Smooth muscle cell of the coronary artery (primary cell): ENCODE data around the gene RAB11FIP3. TPM values are rescaled to one million over a fixed set of nuclear protein-coding genes. Genes with fewer than 3 reads are reported as not detected.

Experiments used
- total RNA-seq: library from RNA; depleted of rRNA; stranded (reverse); fragments of >200 nt; gene quantifications from 2 replicates; pipeline ENCODE4 v1.2.3, GENCODE V29; 2014; ENCODE audit warnings: low replicate concordance

Gene RAB11FIP3
- total RNA-seq, result 12.7 and 21.5 TPM in 2 replicates

GRCh38 chr16:425082-425718 lies at the start of gene RAB11FIP3:
Gene RAB11FIP3, plus strand, starts transcription at chr16:425649. Its CDS starts 358 bp downstream, at chr16:426007.

DNA sequence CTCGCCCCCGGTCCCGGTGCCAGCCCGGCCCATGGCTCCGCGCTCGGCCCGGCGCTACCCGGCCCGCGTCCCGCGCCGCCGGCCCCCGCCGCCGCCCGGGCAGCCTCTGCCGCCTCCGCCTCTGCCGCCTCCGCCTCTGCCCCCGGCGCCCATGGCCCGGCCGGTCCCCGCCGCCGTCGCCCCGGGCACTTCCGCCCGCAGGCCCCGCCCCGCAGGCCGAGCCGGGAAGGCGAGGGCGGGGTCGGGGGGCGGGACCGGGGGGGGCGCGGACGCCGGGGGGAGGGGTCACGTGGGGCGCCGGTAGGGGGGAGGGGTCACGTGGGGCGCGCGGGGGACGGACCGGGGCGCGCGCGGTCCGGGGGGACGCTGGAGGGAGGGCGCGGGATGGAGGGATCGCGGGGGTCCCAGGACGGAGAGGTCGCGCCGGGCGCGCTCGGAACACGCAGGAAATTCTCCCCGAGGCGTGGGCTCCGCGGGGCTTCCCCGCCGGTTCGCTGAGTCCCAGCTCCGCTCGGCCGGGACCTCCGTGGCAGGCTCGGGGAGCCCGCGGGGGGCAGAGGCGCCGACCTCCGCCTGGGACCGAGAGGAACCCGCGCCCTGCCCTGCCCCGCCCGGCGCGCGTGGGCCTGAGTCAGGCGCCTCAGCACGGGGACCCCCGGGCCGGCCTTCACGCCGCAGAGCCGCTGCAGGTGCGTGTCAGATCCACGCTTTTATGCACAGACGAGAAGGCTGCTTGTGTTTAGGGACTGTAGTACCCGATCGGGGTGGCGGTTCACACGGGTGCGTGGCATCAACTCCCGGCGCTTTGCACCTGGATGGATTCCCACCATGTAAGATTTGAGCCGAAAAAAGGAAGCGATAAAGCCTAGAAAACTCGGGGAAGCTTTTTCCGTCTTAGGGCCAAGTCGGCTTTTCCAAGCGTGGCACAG lies 43.4 kb upstream of the RAB11FIP3 start, which contains the start of gene PGAP6:
PGAP6 (minus strand) TSS at position 190 of the 929 bp plus-strand sequence; CDS start at position 33, 157 bp downstream.

DNA sequence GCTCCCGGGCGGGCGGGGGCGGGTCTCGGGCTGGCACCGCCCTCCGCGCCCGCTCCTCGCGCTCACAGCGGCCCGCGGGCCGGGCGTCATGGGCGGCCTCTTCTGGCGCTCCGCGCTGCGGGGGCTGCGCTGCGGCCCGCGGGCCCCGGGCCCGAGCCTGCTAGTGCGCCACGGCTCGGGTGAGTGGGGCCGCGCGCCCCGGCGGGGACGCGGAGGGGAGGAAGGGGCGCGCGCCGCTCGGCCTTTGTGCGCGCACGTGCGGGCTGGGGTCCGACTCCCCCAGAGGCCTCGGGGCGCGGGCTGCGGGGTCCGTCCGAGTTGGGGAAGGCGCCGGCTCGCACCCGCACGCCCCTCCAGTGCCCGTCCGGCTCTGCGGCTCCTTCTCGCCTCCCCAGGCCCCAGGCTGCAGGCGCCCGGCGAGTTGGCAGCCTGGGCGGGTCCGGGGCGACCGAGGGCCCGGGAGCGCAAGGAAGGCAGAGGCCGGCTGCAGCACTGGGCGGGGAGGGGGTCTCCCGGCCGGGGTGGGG lies 28.3 kb upstream of the RAB11FIP3 start, which contains the start of gene NME4:
NME4 (plus strand) TSS at position 65 of the 527 bp plus-strand sequence; CDS start at position 89, 24 bp downstream.

DNA sequence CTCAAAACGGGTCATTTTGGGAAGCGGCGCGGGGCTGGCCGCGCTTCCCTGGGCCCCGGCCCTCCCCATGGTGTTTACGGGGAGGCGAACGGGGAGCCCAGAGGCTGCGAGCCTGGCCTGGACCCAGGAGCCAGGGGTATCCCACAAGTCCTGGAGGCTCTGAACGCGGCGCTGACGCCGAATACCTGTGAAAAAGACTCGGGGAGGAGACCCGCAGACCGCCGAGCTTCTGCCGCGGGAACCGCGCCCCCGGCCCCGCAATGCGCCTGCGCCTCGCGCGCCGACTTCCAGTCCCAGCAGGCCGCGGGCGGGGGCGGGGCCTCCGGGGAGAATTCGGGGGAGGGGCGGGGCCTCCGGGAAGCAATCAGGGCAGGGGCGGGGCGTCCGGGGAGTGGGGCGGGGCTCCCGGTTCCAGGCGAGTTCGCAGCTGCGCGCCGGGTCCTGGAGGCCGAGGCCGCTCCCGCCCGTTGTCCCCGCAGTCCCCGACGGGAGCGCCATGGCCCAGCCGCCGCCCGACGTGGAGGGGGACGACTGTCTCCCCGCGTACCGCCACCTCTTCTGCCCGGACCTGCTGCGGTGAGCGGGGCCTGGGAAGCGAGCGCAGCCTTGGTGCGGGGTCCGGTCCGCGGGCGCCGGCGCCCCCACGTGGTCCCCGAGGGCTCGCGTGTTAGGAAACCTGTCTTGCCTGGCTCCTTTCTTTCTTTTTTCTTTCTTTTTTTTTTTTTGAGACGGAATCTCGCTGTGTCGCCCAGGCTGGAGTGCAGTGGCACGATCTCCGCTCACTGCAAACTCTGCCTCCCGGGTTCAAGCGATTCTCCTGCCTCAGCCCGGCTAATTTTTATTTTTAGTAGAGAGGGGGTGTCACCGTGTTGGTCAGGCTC lies 23.7 kb upstream of the RAB11FIP3 start, which contains the start of gene DECR2:
DECR2 (plus strand) TSS at position 418 of the 881 bp plus-strand sequence; CDS start at position 497, 79 bp downstream.

DNA sequence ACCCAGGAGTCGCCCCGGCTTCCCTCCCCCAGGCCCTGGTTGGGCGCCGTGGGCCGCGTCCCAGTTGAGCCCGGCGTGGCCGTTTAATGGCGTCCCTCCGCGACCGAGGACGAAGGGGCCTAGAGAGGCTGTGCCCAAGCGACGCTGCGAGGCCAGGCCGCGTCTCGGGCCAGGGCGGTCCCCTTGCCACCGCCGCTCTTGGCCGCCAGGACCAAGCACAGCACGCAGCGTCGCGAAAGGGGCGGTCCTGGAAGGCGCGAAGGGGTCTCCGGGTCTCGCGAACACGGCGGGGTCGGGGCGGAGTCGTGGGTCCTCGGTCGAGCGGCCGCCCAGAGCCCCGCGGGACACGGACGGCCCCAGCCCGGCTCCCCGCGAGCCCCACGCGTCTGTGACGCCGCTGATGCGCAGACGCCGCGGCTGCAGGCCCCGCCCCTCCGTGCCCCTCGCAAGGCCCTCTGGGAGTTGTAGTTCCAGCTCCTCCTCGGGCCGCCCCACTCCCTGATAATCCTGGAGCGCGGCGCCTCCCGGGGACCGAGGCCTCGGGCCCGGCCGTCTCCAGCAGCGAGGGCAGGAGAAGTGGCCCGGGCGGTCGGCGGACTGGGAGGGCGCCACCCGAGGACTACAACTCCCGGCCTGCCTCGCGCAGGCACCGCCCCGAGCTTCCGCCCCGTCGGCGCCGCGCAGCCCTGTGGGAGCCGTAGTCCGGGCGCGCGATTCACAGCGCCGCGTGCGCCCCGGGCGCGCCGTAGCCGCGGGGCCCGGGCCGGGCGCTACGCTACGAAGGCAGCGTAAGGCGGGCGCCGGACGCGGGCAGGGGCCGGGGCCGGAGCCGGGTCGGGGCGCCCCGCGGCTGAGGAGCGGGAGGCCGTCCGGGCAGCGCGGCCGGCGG lies 101.8 kb downstream of the RAB11FIP3 start, which contains the start of gene CAPN15:
CAPN15 (plus strand) TSS at position 698 of the 889 bp plus-strand sequence. CDS start 19,127 bp downstream, outside the sequence.

GRCh38 chr16:560204-560700 lies 134.8 kb downstream of the RAB11FIP3 start, which contains the start of gene PRR35:
Gene PRR35, plus strand, starts transcription at chr16:560394. Its CDS starts 2,901 bp downstream, at chr16:563295.

DNA sequence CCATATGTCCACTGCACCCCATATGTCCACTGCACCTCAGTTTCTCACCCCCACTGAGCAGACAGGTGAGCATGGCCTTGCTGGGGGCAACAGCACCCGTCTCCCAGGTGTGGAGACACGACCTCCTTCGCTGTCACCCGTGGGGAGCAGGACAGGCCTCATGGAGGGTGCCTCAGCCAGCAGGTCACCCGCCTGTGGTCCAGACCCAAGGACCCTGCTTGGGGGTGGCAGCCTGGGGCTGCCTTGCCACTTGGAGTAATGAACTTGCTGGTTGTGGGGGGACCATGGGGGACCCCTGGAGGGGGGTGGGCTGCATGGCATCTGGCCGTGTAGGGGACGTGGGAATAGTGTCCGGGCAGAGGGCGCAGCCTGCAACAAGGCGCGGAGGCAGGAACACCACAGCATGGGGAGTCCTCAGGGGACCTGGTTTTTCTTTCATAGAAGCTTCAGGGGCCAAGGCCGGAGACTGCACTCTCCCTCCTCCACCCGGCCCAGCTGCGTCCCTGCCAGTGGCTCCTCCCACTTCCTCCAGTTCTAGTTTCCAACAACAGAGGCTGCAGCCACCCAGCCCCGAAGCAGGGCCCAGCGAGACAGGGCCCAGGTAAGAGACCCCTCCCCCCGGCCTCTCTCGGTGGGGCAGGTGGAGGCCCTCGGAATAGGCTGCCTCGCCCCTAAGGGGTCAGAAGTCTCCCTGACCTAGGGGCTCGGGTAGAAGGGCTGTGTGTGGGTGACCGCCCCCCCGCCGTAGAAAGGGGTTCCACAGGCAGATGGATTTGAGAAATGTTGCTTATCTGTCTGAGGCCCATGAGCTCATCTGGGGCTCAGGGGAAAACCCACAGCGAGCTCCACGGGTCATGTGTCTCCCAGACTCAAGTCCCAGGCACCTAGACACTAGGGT lies 141.3 kb downstream of the RAB11FIP3 start, which contains the start of gene NHLRC4:
NHLRC4 (plus strand) TSS at position 531 of the 898 bp plus-strand sequence. CDS start 1,043 bp downstream, outside the sequence.

DNA sequence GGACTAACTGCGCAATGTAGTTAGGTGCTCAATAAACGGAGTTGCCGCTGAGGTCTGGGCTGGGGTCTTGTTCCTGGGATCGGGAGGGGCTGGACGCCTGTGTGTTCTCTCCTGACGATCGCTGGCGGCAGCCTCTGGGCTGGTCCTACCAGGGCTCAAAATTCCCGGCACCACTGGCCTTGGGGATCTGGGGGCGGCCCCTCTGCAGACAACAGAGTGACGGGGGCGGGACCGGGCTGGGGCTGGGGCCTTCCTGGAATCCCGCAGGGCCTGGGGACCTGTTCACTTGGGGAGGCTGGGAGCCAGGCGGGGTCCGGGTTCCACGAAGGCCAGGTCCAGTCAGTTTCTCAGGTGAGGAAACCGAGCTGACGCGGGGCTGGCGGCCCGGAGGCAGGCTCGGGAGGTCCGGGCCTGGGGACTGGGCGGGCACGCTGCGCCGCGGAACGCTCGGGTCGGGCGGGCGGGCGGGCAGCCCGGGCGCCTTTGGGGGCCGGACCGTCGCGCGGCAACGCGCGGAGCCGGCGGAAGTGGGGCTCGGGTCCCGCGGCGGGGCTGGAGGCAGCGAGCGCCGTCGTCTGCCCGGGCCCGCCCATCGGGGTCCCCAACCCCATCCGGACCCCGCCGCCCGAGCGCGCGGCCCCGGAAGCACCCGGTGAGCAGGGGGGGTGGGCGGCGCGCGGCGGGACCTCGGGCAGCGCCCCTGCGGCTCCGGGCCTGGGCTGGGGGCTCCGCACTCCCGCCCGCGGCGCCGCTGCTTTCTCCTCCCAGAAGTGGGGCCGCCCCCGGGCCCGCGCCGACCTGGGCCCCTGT lies 144.2 kb downstream of the RAB11FIP3 start, which contains the start of gene PIGQ:
PIGQ (plus strand) TSS at position 524 of the 810 bp plus-strand sequence. CDS start 4,107 bp downstream, outside the sequence.

Other genes with a start within 250 kb of the RAB11FIP3 start
- gene HBA1, start 249.0 kb upstream of the RAB11FIP3 start, total RNA-seq, result not detected in 2 replicates
- gene HBQ1, start 245.2 kb upstream of the RAB11FIP3 start, total RNA-seq, result not detected in 2 replicates
- gene LUC7L, start 196.2 kb upstream of the RAB11FIP3 start, total RNA-seq, result 26.6 and 30.3 TPM in 2 replicates
- gene FAM234A, start 190.8 kb upstream of the RAB11FIP3 start, total RNA-seq, result 25.9 and 46.7 TPM in 2 replicates
- 1.2 and 10.1 TPM in 2 replicates for gene RGS11, start 149.7 kb upstream of the RAB11FIP3 start, total RNA-seq
- gene ARHGDIG, start 145.1 kb upstream of the RAB11FIP3 start, total RNA-seq, result 2.2 and 2.9 TPM in 2 replicates
- 0.23 and 0.38 TPM in 2 replicates for gene PDIA2, start 142.5 kb upstream of the RAB11FIP3 start, total RNA-seq
- gene AXIN1, start 72.9 kb upstream of the RAB11FIP3 start, total RNA-seq, result 17.8 and 17.9 TPM in 2 replicates
- 36.4 and 93.1 TPM in 2 replicates for gene MRPL28, start 55.1 kb upstream of the RAB11FIP3 start, total RNA-seq
- gene PGAP6, start 43.7 kb upstream of the RAB11FIP3 start, total RNA-seq, result 85.1 and 108 TPM in 2 replicates
- gene NME4, start 28.4 kb upstream of the RAB11FIP3 start, total RNA-seq, result 76.3 and 99.0 TPM in 2 replicates
- gene DECR2, start 23.8 kb upstream of the RAB11FIP3 start, total RNA-seq, result 6.6 and 12.5 TPM in 2 replicates
- gene CAPN15, start 102.1 kb downstream of the RAB11FIP3 start, total RNA-seq, result 12.8 and 17.1 TPM in 2 replicates
- gene PRR35, start 134.7 kb downstream of the RAB11FIP3 start, total RNA-seq, result under 0.01 TPM in 1 of 2 replicates, not detected in the other
- gene NHLRC4, start 141.4 kb downstream of the RAB11FIP3 start, total RNA-seq, result 0.35 and 1.4 TPM in 2 replicates
- 18.5 and 19.5 TPM in 2 replicates for gene PIGQ, start 144.3 kb downstream of the RAB11FIP3 start, total RNA-seq
- 8.6 and 9.8 TPM in 2 replicates for gene RAB40C, start 164.4 kb downstream of the RAB11FIP3 start, total RNA-seq
- gene WFIKKN1, start 205.3 kb downstream of the RAB11FIP3 start, total RNA-seq, result 0.08 and 0.12 TPM in 2 replicates
- gene METTL26, start 210.7 kb downstream of the RAB11FIP3 start, total RNA-seq, result 81.6 and 89.4 TPM in 2 replicates
- 7.8 and 22.2 TPM in 2 replicates for gene MCRIP2, start 216.2 kb downstream of the RAB11FIP3 start, total RNA-seq
- 7.2 and 9.8 TPM in 2 replicates for gene WDR90, start 223.7 kb downstream of the RAB11FIP3 start, total RNA-seq
- gene RHOT2, start 242.5 kb downstream of the RAB11FIP3 start, total RNA-seq, result 26.1 and 33.7 TPM in 2 replicates